ENCODE results near the gene ATP6V0A1. TPM values are rescaled to one million over a fixed set of nuclear protein-coding genes. Genes with fewer than 3 reads are reported as not detected.

Gene ATP6V0A1
- total and polyA plus RNA-seq, 2 of the 4 experiments (the other 2 are of a cell fraction), result 18.8 to 34.0 TPM

DNA sequence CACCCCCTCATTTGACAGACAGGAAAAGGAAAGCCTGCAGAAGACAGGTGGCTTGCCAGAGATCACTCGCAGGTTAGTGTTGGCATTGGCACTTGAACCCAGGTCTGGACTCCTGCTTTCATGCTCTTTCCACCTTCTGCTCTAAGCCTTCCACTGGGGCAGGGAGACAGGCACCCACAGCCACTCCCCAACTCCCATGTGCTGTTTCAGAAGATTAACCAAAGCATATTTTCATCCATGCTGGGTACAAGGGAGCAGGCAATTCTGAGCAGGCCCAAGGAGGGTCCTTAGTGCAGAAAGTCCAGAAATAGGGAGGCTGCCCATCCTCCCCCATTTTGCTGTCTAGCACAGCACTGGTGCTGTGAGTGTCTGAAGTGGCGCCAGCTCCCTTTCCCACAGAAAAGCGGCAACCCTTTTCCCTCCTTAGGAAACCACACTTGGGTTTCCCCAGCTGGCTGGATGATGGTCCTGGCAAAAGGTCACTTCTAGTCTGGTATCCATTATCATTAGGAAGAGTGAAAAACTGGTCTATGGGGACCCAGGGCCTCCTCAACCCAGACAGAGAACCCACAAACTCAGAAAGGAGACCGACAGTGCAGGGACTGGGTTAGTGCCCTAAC lies 33.6 kb upstream of the ATP6V0A1 start:
- H2BK20ac ChIP-seq (ENCODE audit: low read depth, low read length), result peak overlapping the region; percentile 4
- no peak overlapping the region for H3K27ac ChIP-seq (ENCODE audit: insufficient read depth, low read length)
- peak overlapping the region; percentile 59 for H2AK5ac ChIP-seq (ENCODE audit: low read depth, low read length)
- ATAC-seq (ENCODE audit: low read depth), result no peak
- H4K8ac ChIP-seq (ENCODE audit: low read depth in 2 of 2, low read length in 2 of 2), result peak overlapping the region in 1 of 2 experiments; percentile 2; a peak in 1 of 4 replicates
- no peaks in the 10 kb centered on the region for H3K27me3 ChIP-seq (ENCODE audit: control insufficient read depth, insufficient read depth, low read length)
- H3K4ac ChIP-seq (ENCODE audit: low read depth, low read length), result peak overlapping the region; percentile 22
- H3K14ac ChIP-seq (replicated peaks; ENCODE audit: low read depth, low read length), result no peak overlapping the region; the same call in 1 of the 2 replicates
- H3K4me3 ChIP-seq (ENCODE audit: insufficient read depth, low read depth, low read length), result no peak overlapping the region
- H3K79me1 ChIP-seq (ENCODE audit: low read depth in 1 of 2, low read length in 2 of 2), result peaks cover 0 to 32% of the 10 kb centered on the region in 2 experiments; a peak in 2 of 4 replicates
- no peak overlapping the region for H3K56ac ChIP-seq (ENCODE audit: extremely low read depth, insufficient read depth, low read length)
- dilution Hi-C loops (cut with HindIII; ENCODE audit: low sequenced_read_pairs, unreplicated experiment), result no loop called here
- no peak overlapping the region for H2AFZ ChIP-seq (replicated peaks; ENCODE audit: low read length, poor library complexity)
- H2BK5ac ChIP-seq (ENCODE audit: low read depth, low read length, poor library complexity, severe bottlenecking), result no peak overlapping the region
- 0 out of 3 replicates have a peak overlapping the region, but pooled peaks have one; percentile 15 for H2BK15ac ChIP-seq (ENCODE audit: low read depth, low read length)
- peaks cover 4% of the 10 kb centered on the region for H3K36me3 ChIP-seq (ENCODE audit: control insufficient read depth, insufficient read depth, low read length)
- H3K18ac ChIP-seq (ENCODE audit: low read depth, low read length), result no peak overlapping the region
- peak; percentile 36 for DNase-seq
- WGBS, 2 experiments (ENCODE audit: extremely low coverage in 2 of 2, insufficient read length in 1 of 2), result 80% methylated on average over 1 of the region's 4 CpGs; no CpG with 5 or more reads in 1 of the 2 experiments
- ChIA-PET POLR2A (ENCODE audit: unreplicated experiment) (no interaction called here), CTCF (interaction anchor here (0.6 kb wide), 1 partner anchor 531 kb away, joined by 3 read pairs; no protein-coding TSS in a partner anchor)
- H3K9ac ChIP-seq (ENCODE audit: low read depth, low read length), result no peak overlapping the region
- no peak for TF ChIP-seq MAFK (IDR thresholded peaks at IDR 0.05; ENCODE audit: low read depth, low read length)
- TF ChIP-seq BHLHE40 (IDR thresholded peaks at IDR 0.05; ENCODE audit: low read depth, low read length), result no peak
- TF ChIP-seq MAZ (IDR thresholded peaks at IDR 0.05; ENCODE audit: borderline replicate concordance, low read depth, low read length), result no peak
- H2AK9ac ChIP-seq (replicated peaks; ENCODE audit: low read depth, low read length, poor library complexity), result peak overlapping the region; percentile 53
- intact Hi-C loops (cut with micrococcal nuclease), result loop anchor here (5.0 kb wide), 1 partner anchor 103 kb away; no protein-coding TSS in a partner anchor
- 0 out of 2 replicates have a peak overlapping the region, but pooled peaks have one; percentile 31 for H4K5ac ChIP-seq (ENCODE audit: low read depth, low read length)
- no peaks in the 10 kb centered on the region for H3K9me1 ChIP-seq (ENCODE audit: insufficient read depth, low read length)
- H4K91ac ChIP-seq (ENCODE audit: insufficient read depth, low read depth, low read length), result peak overlapping the region; percentile 41
- in situ Hi-C loops (cut with MboI; ENCODE audit: low sequenced_read_pairs), result loop anchor here (5.0 kb wide), 1 partner anchor 102 kb away; no protein-coding TSS in a partner anchor
- H3K23ac ChIP-seq (ENCODE audit: low read depth, low read length), result 0 out of 2 replicates have a peak overlapping the region, but pooled peaks have one; percentile 23
- no peaks in the 10 kb centered on the region for H3K9me3 ChIP-seq (ENCODE audit: control insufficient read depth, insufficient read depth, low read length)
- H3K4me2 ChIP-seq (ENCODE audit: low read depth, low read length), result no peak overlapping the region
- peaks cover 30% of the 10 kb centered on the region for H4K20me1 ChIP-seq (ENCODE audit: insufficient read depth, low read length)
- peaks cover 20% of the 10 kb centered on the region for H3K4me1 ChIP-seq (ENCODE audit: control insufficient read depth, insufficient read depth, low read length)
- no TSS peak for BruUV-seq (replicated peaks)
- peak overlapping the region; percentile 7 for H2BK120ac ChIP-seq (ENCODE audit: low read depth, low read length)

Measured in IMR-90 (cell line).